Omental fat pad (tissue), 4 donors: ENCODE data around the gene HMSD. TPM values are rescaled to one million over a fixed set of nuclear protein-coding genes. Genes with fewer than 3 reads are reported as not detected.
"Not testable (repeated sequence)": the region's sequence is repeated elsewhere in the genome, so short reads cannot be mapped to it uniquely, and the experiment has no call there.

Source experiments
- ATAC-seq: fragments of 150-250 bp; one replicate; pipeline ENCODE4 v1.9.1; 2016; ENCODE audit warnings: mild to moderate bottlenecking, moderate library complexity; ENCODE audit not compliant: low FRiP score
- DNase-seq: peaks from one replicate; pipeline ENCODE4 v3.0.0-alpha.2; 2019; ENCODE audit warnings: low spot score
- total RNA-seq, 4 donors: library from RNA; depleted of rRNA; stranded (reverse); fragments of >200 nt; gene quantifications; one replicate each; pipeline ENCODE4 v1.1.0, GENCODE V29; 2016
- TF ChIP-seq, protein P1 (sequence below), 3 donors: fragments of 450-650 bp; IDR thresholded peaks; one replicate each; pipeline ENCODE4 v1.5.1; 2016 to 2017; ENCODE audit warnings: antibody characterized with exemption in 3 of 3, mild to moderate bottlenecking in 3 of 3, moderate library complexity in 2 of 3

HMSD gene
- total RNA-seq, 4 donors from 2014 or later = 0.38 to 1.6 (median 0.72) TPM; not detected in 1

DNA sequence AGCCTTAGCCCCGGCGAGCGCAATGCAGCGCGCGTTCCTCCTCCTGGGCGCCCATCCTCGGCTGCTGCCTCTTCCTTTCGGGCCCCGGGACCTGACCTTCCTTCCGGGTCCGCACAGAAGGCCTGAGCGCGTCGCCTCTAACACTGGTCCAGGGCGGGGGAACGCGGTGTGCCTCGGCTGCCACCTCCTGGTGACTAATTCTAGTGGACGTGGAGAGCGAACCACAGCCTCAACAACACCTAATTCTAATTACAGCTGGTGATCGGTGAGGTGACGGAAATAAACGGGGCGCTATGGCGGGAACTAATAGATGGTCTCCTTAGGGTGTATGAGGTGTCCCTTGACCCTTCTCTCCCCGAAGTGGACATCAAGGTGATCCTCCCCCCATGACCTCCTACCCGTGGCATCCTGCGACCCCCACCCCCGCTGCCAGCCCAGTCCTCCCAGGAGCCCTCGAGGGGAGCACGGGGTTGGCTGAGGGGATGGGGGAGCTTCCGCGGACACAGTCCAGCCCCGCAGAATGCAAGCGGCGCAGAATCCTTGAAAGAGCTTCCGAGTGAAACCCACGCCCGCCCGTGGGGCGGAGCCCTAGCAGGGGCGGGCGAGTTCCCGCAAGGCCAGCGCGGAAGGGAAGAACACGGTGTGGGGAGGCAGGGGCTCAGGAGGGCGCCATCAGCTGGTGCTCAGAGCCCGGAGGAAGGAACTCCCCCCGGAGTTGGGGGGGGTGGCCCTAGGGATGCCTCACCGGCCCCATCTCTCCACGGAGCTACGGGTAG lies 12.8 kb upstream of the HMSD start:
- TF ChIP-seq, protein P1, sequence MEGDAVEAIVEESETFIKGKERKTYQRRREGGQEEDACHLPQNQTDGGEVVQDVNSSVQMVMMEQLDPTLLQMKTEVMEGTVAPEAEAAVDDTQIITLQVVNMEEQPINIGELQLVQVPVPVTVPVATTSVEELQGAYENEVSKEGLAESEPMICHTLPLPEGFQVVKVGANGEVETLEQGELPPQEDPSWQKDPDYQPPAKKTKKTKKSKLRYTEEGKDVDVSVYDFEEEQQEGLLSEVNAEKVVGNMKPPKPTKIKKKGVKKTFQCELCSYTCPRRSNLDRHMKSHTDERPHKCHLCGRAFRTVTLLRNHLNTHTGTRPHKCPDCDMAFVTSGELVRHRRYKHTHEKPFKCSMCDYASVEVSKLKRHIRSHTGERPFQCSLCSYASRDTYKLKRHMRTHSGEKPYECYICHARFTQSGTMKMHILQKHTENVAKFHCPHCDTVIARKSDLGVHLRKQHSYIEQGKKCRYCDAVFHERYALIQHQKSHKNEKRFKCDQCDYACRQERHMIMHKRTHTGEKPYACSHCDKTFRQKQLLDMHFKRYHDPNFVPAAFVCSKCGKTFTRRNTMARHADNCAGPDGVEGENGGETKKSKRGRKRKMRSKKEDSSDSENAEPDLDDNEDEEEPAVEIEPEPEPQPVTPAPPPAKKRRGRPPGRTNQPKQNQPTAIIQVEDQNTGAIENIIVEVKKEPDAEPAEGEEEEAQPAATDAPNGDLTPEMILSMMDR (IDR thresholded peaks at IDR 0.05) = peak in 1 of 3 donors; percentile 18
- ATAC-seq = peak; percentile 99
- peak; percentile 65 for DNase-seq

DNA sequence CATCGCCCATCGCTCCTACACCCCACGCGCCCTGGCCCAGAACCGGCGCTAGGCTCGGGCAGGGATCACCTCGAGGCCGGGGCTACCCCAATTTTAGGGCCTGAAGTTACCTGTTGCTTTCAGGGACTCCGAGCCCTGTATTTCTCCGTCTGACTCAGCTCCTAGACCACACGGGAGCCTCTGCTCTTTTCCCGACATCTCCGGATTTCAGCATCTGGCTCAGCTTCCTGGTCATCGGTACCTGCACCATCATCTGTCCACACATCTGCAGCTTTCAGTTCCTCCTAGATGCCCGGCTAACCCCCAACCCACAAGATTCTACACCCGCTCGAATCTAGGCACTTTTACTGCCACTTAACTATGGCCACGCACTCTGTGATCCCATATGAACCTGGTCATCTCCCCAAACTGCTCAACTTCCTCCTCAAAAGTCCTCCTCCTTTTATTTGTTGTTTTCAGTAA lies 12.1 kb upstream of the HMSD start:
- ATAC-seq (peak; percentile 3), DNase-seq (no peak)
- TF ChIP-seq, protein P1 (IDR thresholded peaks at IDR 0.05) = no peak

DNA sequence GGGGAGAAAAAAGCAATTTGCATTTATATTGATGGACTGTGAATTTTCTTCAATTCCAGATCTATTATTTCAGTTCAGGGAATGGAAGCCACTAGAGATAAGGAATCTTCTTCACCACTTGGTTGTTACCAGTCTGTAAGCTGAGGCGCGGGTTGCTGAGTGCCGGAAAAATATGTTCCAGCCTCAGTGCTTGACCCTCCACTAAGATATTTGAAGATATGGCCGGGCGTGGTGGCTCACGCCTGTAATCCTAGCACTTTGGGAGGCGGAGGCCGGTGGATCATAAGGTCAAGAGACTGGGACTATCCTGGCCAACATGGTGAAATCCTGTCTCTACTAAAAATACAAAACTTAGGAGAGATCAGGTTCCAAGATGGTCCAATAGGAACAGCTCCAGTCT lies 9.1 kb upstream of the HMSD start:
- TF ChIP-seq, protein P1 (IDR thresholded peaks at IDR 0.05) = no peak
- DNase-seq (no peak), ATAC-seq (no peak)

DNA sequence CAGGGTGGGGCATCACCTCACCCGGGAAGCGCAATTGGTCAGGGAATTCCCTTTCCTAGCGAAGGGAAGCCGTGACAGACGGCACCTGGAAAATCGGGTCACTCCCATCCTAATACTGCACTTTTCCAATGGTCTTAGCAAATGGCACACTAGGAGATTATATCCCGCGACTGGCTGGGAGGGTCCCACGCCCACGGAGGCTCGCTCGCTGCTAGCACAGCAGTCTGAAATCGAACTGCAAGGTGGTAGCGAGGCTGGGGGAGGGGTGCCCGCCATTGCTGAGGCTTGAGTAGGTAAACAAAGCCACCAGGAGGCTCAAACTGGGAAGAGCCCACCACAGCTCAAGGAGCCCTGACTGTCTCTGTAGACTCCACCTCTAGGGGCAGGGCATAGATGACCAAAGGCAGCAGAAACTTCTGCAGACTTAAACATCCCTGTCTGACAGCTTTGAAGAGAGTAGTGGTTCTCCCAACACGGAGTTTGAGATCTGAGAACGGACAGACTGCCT lies 8.5 kb upstream of the HMSD start:
- DNase-seq, ATAC-seq: not testable (repeated sequence)

DNA sequence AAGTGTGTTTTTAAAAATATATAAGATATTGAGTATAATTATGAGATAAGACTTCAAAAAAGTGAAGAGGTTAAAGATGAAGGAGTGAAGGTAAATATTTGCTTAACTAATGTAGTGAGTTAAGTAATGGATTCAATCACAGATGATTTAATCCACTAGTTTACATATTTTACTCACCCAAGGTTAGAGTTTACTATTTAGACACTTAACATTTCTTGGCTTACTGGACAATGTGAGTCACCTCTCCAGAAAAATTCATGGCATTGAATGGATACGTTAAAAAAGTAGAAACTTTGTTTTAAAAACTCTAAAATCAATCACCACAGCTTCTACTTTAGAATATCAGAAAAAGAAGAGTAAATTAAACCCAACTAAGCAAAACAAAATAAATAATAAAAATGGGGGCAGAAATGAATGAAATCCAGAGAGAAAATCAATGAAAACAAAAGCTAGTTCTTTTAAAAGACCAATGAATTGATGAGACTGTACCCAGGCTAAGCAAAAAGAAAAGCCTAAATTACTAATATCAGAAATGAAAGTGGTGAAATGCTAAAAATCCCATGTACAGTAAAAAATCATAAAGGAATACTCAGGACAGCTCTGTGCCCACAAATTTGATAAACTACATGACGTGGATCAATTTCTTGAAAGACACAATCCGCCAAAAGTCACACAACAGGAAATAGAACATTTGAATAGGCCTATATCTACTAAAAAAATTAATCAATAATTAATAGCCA lies 1.9 kb upstream of the HMSD start:
- TF ChIP-seq, protein P1 (IDR thresholded peaks at IDR 0.05) = no peak
- ATAC-seq (no peak), DNase-seq (no peak)

DNA sequence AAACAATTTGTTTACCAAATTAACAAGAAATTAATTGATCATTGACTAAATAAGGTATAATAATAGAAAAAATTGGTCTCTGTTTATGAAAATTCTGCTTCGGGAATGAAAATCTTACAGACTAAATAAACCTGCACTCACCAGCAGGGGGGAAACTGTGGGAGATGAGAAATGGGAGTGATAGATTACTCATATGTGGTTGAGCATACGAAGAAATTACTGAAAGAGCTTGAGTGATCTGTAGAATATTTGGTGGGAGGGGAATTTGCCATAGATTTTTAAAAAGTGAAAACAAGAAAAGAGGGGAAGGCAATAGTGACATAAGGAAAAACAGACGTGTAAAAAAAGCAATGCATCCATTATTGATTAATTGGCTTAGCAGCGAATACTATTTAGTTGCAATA lies 2.2 kb downstream of the HMSD start:
- no peak for DNase-seq
- TF ChIP-seq, protein P1 (IDR thresholded peaks at IDR 0.05) = no peak
- no peak for ATAC-seq

DNA sequence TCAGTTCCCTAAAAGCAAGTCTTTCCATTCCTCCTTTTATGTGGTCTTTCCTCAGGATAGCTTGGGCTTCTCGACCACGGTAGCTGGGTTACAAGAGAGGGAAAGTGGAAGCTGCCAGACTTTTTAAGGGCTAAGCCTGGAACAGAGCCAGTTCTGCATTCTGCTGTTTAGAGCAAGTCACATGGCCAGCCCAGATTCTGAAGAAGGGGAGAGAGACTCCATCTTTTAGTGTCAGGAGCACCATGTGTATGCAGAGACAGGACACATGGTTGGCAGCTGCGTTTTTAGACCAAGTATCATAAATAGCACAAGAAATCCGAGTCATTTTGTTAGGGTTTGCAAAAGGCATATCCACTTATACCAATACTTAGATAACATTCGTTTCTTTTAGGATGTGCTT lies 4.7 kb downstream of the HMSD start:
- TF ChIP-seq, protein P1 (IDR thresholded peaks at IDR 0.05) = no peak
- DNase-seq (no peak), ATAC-seq (no peak)
